Caco-2 (cell line): ENCODE results near the gene DGKI. TPM values are rescaled to one million over a fixed set of nuclear protein-coding genes. Genes with fewer than 3 reads are reported as not detected.
A peak's percentile ranks its signal among the peaks of the same experiment; 100 is the strongest.

Experiments
- BruUV-seq: library from RNA; stranded (reverse); fragments of 400-500 nt; replicated peaks from 2 replicates; lab custom pipeline; 2021; lab: Mats Ljungman, UMichigan
- CTCF ChIA-PET: fragments of 300-600 bp; sonication (Branson Sonifier 250); formaldehyde crosslinking; loops from one replicate; lab custom pipeline; 2022; ENCODE audit warnings: antibody characterized with exemption; lab: Charles Lee
- POLR2A ChIA-PET: fragments of 300-600 bp; sonication (Branson Sonifier 250); formaldehyde crosslinking; loops from one replicate; lab custom pipeline; 2022; ENCODE audit warnings: antibody characterized with exemption; lab: Charles Lee
- DNase-seq, 2 experiments: peaks; one replicate each; pipeline versions ENCODE4 v3.0.0 to v3.0.0-alpha.2; 2020 to 2022
- H3K27me3 ChIP-seq: replicated peaks from 2 replicates; pipeline ENCODE4 v1.6.0; 2011; ENCODE audit warnings: low read length; ENCODE audit not compliant: control insufficient read depth, insufficient read depth
- H3K36me3 ChIP-seq: 2 replicates; pipeline ENCODE4 v1.5.1; 2011; ENCODE audit warnings: low read length; ENCODE audit not compliant: control insufficient read depth, insufficient read depth
- H3K4me1 ChIP-seq: fragments of 250-450 bp; sonication (Bioruptor Pico); 2 replicates; pipeline ENCODE4 v1.5.1; 2020; ENCODE audit warnings: mild to moderate bottlenecking
- H3K4me3 ChIP-seq: 2 replicates; pipeline ENCODE4 v1.5.1; 2011; ENCODE audit warnings: low read depth, mild to moderate bottlenecking, control low read depth, low read length
- H3K9me3 ChIP-seq: fragments of 250-450 bp; sonication (Bioruptor Pico); 2 replicates; pipeline ENCODE4 v1.5.1; 2020; ENCODE audit warnings: mild to moderate bottlenecking, moderate library complexity
- H3K27ac Mint-ChIP-seq: one replicate; pipeline ENCODE4 v1.8.0; 2022; ENCODE audit warnings: mixed read lengths; ENCODE audit not compliant: unreplicated experiment
- H3K27me3 Mint-ChIP-seq: one replicate; pipeline ENCODE4 v1.8.0; 2022; ENCODE audit warnings: mixed read lengths; ENCODE audit not compliant: insufficient read depth, unreplicated experiment
- H3K36me3 Mint-ChIP-seq: one replicate; pipeline ENCODE4 v1.8.0; 2022; ENCODE audit warnings: mild to moderate bottlenecking, mixed read lengths; ENCODE audit not compliant: insufficient read depth, unreplicated experiment
- H3K4me1 Mint-ChIP-seq: one replicate; pipeline ENCODE4 v1.8.0; 2022; ENCODE audit warnings: low read depth, mixed read lengths; ENCODE audit not compliant: unreplicated experiment
- H3K4me3 Mint-ChIP-seq: one replicate; pipeline ENCODE4 v1.8.0; 2022; ENCODE audit warnings: mild to moderate bottlenecking, moderate library complexity, mixed read lengths; ENCODE audit not compliant: unreplicated experiment
- H3K9me3 Mint-ChIP-seq: one replicate; pipeline ENCODE4 v1.8.0; 2022; ENCODE audit warnings: mixed read lengths; ENCODE audit not compliant: unreplicated experiment
- CTCF ChIP-seq, 2 experiments: fragments of 200-600 bp in 1 of 2; IDR thresholded peaks; 1 replicate in 1 of 2; 2 replicates in 1 of 2; pipeline versions ENCODE4 v1.5.1 to v1.8.0; 2011 to 2022; ENCODE audit warnings: antibody characterized with exemption in 1 of 2, control low read depth in 1 of 2, inconsistent platforms in 1 of 2, low read depth in 1 of 2, low read length in 1 of 2, mild to moderate bottlenecking in 1 of 2, moderate library complexity in 1 of 2; ENCODE audit not compliant: insufficient read depth in 1 of 2, severe bottlenecking in 1 of 2, unreplicated experiment in 1 of 2
- intact Hi-C: fragments of 100-400 bp; cut with micrococcal nuclease; formaldehyde crosslinking; loops from one replicate; pipeline ENCODE4 v1.10.0; 2022; ENCODE audit not compliant: unreplicated experiment
- total RNA-seq: library from RNA; stranded (reverse); gene quantifications from 2 replicates; pipeline ENCODE4 v1.2.3, GENCODE V29; 2022

Gene DGKI
- total RNA-seq, 1 experiment from 2014 or later, result 0.84 TPM

GRCh38 chr7:137695942-137696341, 150.8 kb downstream of the DGKI start:
- peak; percentile 39 to 45 for DNase-seq
- Mint-ChIP-seq H3K4me1 (no peaks in the 10 kb centered on the region), H3K9me3 (no peaks in the 10 kb centered on the region), H3K27ac (no peak overlapping the region), H3K27me3 (peaks cover 19% of the 10 kb centered on the region), H3K36me3 (no peaks in the 10 kb centered on the region), H3K4me3 (no peak overlapping the region)
- intact Hi-C loops, result no loop called here
- H3K36me3 ChIP-seq, result no peaks in the 10 kb centered on the region
- no TSS peak for BruUV-seq
- no peaks in the 10 kb centered on the region for H3K4me1 ChIP-seq
- no peaks in the 10 kb centered on the region; the same call in 1 of the 2 replicates for H3K27me3 ChIP-seq
- POLR2A ChIA-PET, result no interaction called here
- TF ChIP-seq CTCF (IDR thresholded peaks at IDR 0.05; ENCODE audit: insufficient read depth in 1 of 2, low read depth in 1 of 2, low read length in 1 of 2, severe bottlenecking in 1 of 2, unreplicated experiment in 1 of 2), result no peak
- CTCF ChIA-PET, result interaction anchor here (0.6 kb wide), 1 partner anchor 34 kb away, joined by 4 read pairs; no protein-coding TSS in a partner anchor
- H3K9me3 ChIP-seq, result no peaks in the 10 kb centered on the region
- no peak overlapping the region for H3K4me3 ChIP-seq

GRCh38 chr7:137695494-137695893, 151.3 kb downstream of the DGKI start:
- POLR2A ChIA-PET, result no interaction called here
- no peak for DNase-seq
- Histone ChIP-seq H3K4me3 (no peak overlapping the region), H3K36me3 (no peaks in the 10 kb centered on the region), H3K9me3 (no peaks in the 10 kb centered on the region), H3K27me3 (no peaks in the 10 kb centered on the region; the same call in 1 of the 2 replicates), H3K4me1 (no peaks in the 10 kb centered on the region)
- Mint-ChIP-seq H3K27ac (no peak overlapping the region), H3K9me3 (no peaks in the 10 kb centered on the region), H3K4me3 (no peak overlapping the region), H3K4me1 (no peaks in the 10 kb centered on the region), H3K27me3 (peaks cover 20% of the 10 kb centered on the region), H3K36me3 (no peaks in the 10 kb centered on the region)
- intact Hi-C loops, result no loop called here
- TF ChIP-seq CTCF (IDR thresholded peaks at IDR 0.05; ENCODE audit: insufficient read depth in 1 of 2, low read depth in 1 of 2, low read length in 1 of 2, severe bottlenecking in 1 of 2, unreplicated experiment in 1 of 2), result no peak
- BruUV-seq, result no TSS peak
- CTCF ChIA-PET, result interaction anchor here (0.6 kb wide), 1 partner anchor 33 kb away, joined by 4 read pairs; no protein-coding TSS in a partner anchor

GRCh38 chr7:137694405-137694804, 152.4 kb downstream of the DGKI start:
- no peak for DNase-seq
- Mint-ChIP-seq H3K4me1 (no peaks in the 10 kb centered on the region), H3K27ac (no peak overlapping the region), H3K27me3 (peaks cover 19% of the 10 kb centered on the region), H3K4me3 (no peak overlapping the region), H3K9me3 (no peaks in the 10 kb centered on the region), H3K36me3 (no peaks in the 10 kb centered on the region)
- Histone ChIP-seq H3K9me3 (no peaks in the 10 kb centered on the region), H3K4me1 (no peaks in the 10 kb centered on the region), H3K4me3 (no peak overlapping the region), H3K36me3 (no peaks in the 10 kb centered on the region), H3K27me3 (no peaks in the 10 kb centered on the region)
- intact Hi-C loops, result no loop called here
- BruUV-seq, result no TSS peak
- TF ChIP-seq CTCF (IDR thresholded peaks at IDR 0.05; ENCODE audit: insufficient read depth in 1 of 2, low read depth in 1 of 2, low read length in 1 of 2, severe bottlenecking in 1 of 2, unreplicated experiment in 1 of 2), result no peak
- CTCF ChIA-PET, result no interaction called here
- POLR2A ChIA-PET, result no interaction called here
